ENCODE data around the gene BMPR1B. TPM values are rescaled to one million over a fixed set of nuclear protein-coding genes. Genes with fewer than 3 reads are reported as not detected.

BMPR1B gene
- total RNA-seq, 2 donors from 2014 or later, result 8.9 to 13.9 TPM

GRCh38 chr4:94887027-94887426 is 129.3 kb downstream of the BMPR1B start:
- intact Hi-C loops (cut with DNase I), result no loop called here
- no peak for DNase-seq (ENCODE audit: low spot score)

- intact Hi-C loops (cut with DNase I), result no loop called here
Measured at GRCh38 chr4:94889523-94889922, 131.8 kb downstream of the BMPR1B start.

GRCh38 chr4:94889946-94890345 is 132.2 kb downstream of the BMPR1B start:
- intact Hi-C loops (cut with DNase I), result no loop called here

More at GRCh38 chr4:94889523-94889922, 131.8 kb downstream of the BMPR1B start:
- no peak for DNase-seq (ENCODE audit: low spot score)

GRCh38 chr4:94890579-94890978 is 132.8 kb downstream of the BMPR1B start:
- no peak for DNase-seq (ENCODE audit: low spot score)
- intact Hi-C loops (cut with DNase I), result no loop called here

More at GRCh38 chr4:94889946-94890345, 132.2 kb downstream of the BMPR1B start:
- DNase-seq (ENCODE audit: low spot score), result no peak

DNA sequence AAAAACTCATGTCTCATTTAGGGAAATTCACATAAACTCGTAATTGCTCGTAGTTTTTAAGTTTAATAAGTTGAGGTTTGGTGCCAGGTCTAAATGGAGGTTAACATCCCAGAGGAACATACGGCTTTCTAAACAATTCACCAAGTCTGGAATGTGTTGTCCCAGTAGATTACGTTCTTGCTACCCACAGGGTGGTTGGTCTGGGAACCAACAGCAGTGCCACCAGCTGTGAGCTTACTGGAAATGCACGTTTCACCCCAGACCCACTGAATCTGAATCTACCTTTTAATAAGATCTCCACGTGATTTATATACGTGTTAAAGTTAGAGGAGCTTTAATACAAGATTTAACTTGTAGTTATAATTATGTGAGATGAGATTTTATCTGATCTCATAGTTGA is 134.3 kb downstream of the BMPR1B start:
- DNase-seq (ENCODE audit: low spot score), result no peak
- intact Hi-C loops (cut with DNase I), result no loop called here

DNA sequence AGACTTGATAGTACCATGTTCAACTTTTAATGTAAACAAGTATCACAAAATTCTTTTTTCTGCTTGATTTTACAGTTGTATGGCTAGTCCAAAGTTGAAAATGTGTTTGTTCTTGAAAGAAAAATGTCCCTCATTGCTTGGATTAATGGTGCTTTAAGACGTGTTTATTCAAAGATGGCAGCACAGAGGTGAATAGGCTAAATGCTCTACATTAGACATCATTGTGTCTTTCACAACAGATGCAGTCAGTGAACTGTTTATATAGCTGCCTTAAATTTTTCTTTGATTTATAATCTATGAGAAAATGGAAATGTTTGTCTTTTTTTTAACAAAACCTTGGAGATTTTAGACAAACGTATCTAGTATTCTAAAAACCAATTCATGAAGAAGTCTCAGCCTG is 137.3 kb downstream of the BMPR1B start:
- intact Hi-C loops (cut with DNase I), result no loop called here
- DNase-seq (ENCODE audit: low spot score), result no peak

DNA sequence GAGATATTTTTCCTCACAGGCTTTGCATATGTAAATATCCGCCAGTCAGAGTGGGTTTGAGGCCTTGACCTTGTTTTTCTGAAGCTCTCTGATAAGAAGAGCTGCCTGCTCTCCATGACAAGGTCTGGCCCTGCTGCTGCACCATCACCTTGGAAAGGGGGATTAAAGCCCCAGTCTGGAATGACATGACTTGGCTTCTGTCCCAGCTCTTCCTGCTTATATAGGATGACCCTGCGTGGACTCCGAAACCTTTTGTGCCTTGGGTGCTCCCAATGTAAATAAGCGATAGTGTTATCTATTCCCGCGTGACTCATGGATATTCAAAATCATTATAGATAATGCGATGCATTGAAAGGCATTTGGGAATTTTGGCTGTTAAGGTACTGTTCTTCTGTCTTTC is 139.3 kb downstream of the BMPR1B start:
- intact Hi-C loops (cut with DNase I), result no loop called here

GRCh38 chr4:94905511-94905910 is 147.8 kb downstream of the BMPR1B start:
- intact Hi-C loops (cut with DNase I), result no loop called here
- DNase-seq (ENCODE audit: low spot score), result no peak

More for the DNA sequence above, 139.3 kb downstream of the BMPR1B start:
- DNase-seq (ENCODE audit: low spot score), result no peak

DNA sequence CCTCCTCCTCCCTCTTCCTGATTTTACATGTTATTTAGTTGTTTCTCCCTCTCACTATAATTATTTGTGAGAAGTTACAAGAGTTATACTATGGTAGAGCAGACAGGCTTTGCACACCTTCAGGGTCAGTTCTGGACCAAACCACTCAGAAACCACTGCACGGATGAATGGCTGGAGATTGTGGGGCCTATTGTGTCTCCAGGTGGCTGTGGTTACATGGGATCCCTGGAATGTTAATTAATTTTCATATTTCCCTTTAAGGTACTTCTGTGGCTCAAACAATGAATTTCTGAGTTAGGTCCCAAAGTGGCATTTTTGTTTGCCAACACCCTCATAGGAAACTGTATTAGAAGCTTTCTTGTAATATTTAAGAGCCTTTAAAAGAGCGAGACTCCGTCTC is 151.9 kb downstream of the BMPR1B start:
- DNase-seq (ENCODE audit: low spot score), result no peak
- intact Hi-C loops (cut with DNase I), result no loop called here

DNA sequence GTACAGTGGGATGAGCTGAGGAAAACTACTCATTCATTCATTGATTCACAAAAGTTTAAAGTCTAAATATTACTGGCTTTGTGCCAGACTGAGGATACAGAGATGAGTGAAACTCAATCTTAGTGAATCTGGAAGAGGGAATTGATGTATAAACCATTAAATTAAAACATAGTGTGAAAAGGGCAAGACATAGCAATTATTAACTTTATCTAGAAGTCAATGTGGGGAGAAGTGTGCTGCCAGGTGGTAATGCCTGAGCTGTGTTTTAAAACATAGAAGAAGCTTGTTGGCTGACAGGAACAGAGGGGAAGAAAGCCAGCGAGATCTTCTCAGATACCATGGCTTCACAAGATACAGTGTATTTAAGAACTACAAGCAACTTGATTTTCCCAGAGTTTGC is 153.4 kb downstream of the BMPR1B start:
- intact Hi-C loops (cut with DNase I), result no loop called here
- DNase-seq (ENCODE audit: low spot score), result no peak

- intact Hi-C loops (cut with DNase I), result no loop called here
- no peak for DNase-seq (ENCODE audit: low spot score)
Measured at GRCh38 chr4:94912606-94913005, 154.9 kb downstream of the BMPR1B start.

- DNase-seq (ENCODE audit: low spot score), result no peak
- intact Hi-C loops (cut with DNase I), result no loop called here
Measured at GRCh38 chr4:94913316-94913715, 155.6 kb downstream of the BMPR1B start.

DNA sequence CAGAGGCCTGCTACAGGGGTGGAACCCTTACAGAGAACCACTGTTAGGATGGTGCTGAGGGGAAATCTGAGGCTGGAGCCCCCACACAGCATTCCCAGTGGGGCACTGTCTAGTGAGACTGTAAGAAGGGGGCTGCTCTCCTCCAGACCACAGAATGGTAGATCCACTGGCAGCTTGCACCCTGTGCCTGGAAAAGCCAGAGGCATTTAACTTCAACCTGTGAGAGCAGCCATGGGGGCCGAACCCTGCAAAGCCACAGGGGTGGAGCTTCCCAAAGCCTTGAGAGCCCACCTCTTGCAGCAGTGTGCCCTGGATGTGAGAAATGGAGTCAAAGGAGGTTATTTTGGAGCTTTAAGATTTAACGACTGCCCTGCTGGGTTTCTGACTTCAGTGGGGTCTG is 159.4 kb downstream of the BMPR1B start:
- intact Hi-C loops (cut with DNase I), result no loop called here
- no peak for DNase-seq (ENCODE audit: low spot score)

GRCh38 chr4:94918543-94918942 is 160.8 kb downstream of the BMPR1B start:
- intact Hi-C loops (cut with DNase I), result no loop called here
- DNase-seq (ENCODE audit: low spot score), result no peak

DNA sequence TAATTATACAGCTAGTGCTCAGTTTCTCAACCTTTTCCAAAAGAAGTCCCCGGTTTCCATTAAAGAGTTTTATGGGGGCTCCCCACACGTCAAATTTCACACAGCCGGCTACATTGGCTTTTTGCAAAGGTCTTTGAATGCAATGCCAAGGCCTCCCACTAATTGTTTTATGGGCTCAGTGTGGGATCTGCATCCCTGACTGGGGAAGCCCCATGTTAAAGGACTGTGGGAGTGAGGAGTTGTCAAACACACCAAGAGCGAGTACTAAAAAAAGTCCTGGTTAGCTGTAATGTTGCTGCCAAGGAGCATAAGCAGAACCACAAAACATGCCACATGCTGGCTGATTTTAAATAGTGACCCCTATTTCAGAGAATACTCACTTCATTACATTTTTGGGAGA is 162.6 kb downstream of the BMPR1B start:
- intact Hi-C loops (cut with DNase I), result no loop called here
- no peak for DNase-seq (ENCODE audit: low spot score)

DNA sequence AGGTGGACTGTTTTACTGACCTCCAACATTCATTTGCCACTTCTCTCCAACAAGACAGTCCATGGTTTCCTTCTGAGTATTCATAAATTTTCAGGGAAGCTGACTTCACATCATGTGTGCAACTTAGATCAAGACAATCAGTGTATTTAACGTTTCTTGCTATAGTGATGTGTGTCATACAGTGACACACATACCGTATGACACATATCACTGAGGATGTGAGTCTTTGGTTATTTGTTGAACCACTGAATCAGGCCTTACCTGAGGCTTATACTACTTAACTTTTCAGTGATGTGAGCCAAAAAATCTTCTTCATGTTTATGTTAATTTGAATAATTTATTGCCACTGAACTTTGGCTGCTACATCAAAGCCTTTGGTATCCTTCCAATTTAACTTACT is 166.8 kb downstream of the BMPR1B start:
- intact Hi-C loops (cut with DNase I), result no loop called here
- DNase-seq (ENCODE audit: low spot score), result no peak

DNA sequence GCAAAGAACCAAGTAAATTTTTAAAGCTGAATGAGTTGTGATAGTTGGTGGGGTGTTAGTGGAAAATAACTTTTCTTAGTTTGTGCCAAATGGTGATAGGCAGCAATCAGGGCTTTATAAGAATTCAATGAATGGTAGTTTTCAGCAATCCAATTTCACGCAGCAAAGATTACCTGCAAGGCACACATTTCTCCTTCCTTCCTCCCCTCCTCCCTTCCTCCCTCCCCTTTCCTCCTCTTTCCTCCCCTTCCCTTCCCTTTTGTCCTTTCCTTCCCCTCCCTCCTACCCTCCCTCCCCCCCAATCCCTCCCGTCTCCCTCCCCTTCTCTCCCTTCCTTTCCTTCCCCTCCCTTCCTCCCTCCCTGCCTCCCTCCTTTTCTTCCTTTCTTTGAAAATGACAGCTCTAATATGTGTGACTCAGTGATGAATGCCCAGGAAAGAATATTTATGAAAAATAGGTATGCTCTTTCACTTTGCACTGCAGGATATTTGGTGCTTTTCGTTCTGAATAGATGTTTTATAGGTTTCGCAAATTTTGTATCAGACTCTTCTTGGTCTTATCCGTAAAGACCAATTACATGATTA is 168.1 kb downstream of the BMPR1B start:
- DNase-seq (ENCODE audit: low spot score), result no peak
- intact Hi-C loops (cut with DNase I), result no loop called here

- intact Hi-C loops (cut with DNase I), result no loop called here
- no peak for DNase-seq (ENCODE audit: low spot score)
Measured at GRCh38 chr4:94926936-94927335, 169.2 kb downstream of the BMPR1B start.

- intact Hi-C loops (cut with DNase I), result no loop called here
- no peak for DNase-seq (ENCODE audit: low spot score)
Measured at GRCh38 chr4:94927696-94928095, 169.9 kb downstream of the BMPR1B start.

DNA sequence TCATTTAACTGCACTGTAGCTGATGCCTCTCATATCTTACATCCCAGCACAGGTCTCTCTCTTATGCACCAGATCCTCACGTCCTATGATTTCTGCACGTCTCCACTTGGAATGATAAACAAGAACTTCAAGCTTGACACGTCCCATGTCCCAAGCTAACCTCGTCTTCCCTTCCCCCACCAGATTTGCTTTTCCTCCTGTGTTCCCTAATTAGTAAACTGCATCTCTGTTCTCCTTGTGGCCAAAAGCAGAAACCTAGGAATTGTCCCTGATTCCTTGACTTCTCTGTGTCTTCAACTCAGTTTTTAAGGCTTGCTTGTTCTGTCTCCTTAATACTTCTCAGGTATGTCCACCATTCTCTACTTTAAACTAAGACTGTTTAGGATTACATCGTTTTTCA is 171.9 kb downstream of the BMPR1B start:
- intact Hi-C loops (cut with DNase I), result no loop called here

DNA sequence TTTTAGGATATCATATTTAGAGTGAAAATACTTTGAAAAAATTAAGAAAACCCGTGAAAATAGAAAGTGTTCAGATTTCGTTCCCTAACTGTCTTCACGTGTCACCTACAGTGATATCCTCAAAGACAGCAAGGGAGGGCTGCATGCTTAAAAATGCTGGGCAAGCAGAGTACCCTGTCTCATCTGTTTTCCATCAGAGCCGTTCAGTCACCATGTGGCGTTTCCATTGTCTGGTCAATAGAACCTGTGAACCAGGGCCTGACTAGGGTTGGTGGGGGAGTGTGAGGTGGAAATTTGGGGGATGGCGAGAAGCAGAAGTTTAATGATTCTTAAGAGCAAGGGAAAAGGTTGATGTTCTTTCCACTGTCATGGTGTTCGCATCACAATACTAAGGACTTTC is 173.9 kb downstream of the BMPR1B start:
- intact Hi-C loops (cut with DNase I), result no loop called here
- no peak for DNase-seq (ENCODE audit: low spot score)

More for the DNA sequence above, 171.9 kb downstream of the BMPR1B start:
- no peak for DNase-seq (ENCODE audit: low spot score)

GRCh38 chr4:94932366-94932765 is 174.6 kb downstream of the BMPR1B start:
- no peak for DNase-seq (ENCODE audit: low spot score)
- intact Hi-C loops (cut with DNase I), result no loop called here
